ENCODE measurements around the gene CRACR2B. TPM values are rescaled to one million over a fixed set of nuclear protein-coding genes. Genes with fewer than 3 reads are reported as not detected.

Gene CRACR2B
- total RNA-seq, 1 experiment from 2014 or later, result 132 TPM

- BruUV-seq (replicated peaks), result TSS peak; percentile 54
- ATAC-seq (no peak), DNase-seq (ENCODE audit: low read depth, low spot score) (no peak)
- no peaks in the 10 kb centered on the region for H3K36me3 ChIP-seq (ENCODE audit: control insufficient read depth, insufficient read depth, low read length)
- intact Hi-C loops (cut with micrococcal nuclease; ENCODE audit: unreplicated experiment) (no loop called here), in situ Hi-C loops (cut with HindIII; ENCODE audit: low pct_unique_long_range_greater_than_20kb, low sequenced_read_pairs) (no loop called here)
- no peak overlapping the region for H3K27ac ChIP-seq (ENCODE audit: low read length)
- POLR2A ChIA-PET, result no interaction called here
- H3K27me3 ChIP-seq (ENCODE audit: control insufficient read depth, insufficient read depth, low read length), result no peaks in the 10 kb centered on the region
- TF ChIP-seq SIN3A (IDR thresholded peaks at IDR 0.05; ENCODE audit: borderline replicate concordance, insufficient read depth, low read depth, low read length), result no peak
- TF ChIP-seq CTCF (IDR thresholded peaks at IDR 0.05), result no peak
- TF ChIP-seq REST (IDR thresholded peaks at IDR 0.05; ENCODE audit: insufficient read depth in 1 of 2, low read depth in 2 of 2, low read length in 1 of 2), result no peak
- no peak for TF ChIP-seq TCF7L2 (IDR thresholded peaks at IDR 0.05; ENCODE audit: low read depth, low read length)
- TF ChIP-seq POLR2AphosphoS5 (IDR thresholded peaks at IDR 0.05; ENCODE audit: low read depth, low read length), result no peak
- no peaks in the 10 kb centered on the region for H3K9me3 ChIP-seq (ENCODE audit: control insufficient read depth, insufficient read depth, low read depth, low read length)
- H3K4me1 ChIP-seq (ENCODE audit: control insufficient read depth, insufficient read depth, low read length), result peaks cover 42% of the 10 kb centered on the region
- CTCF ChIA-PET, result no interaction called here
- no peak overlapping the region for H3K4me3 ChIP-seq (ENCODE audit: low read depth in 2 of 2, low read length in 2 of 2)
Observed at GRCh38 chr11:799641-800316, 27.9 kb upstream of the CRACR2B start.

- DNase-seq (ENCODE audit: low read depth, low spot score) (no peak), ATAC-seq (no peak)
- no peak for TF ChIP-seq CTCF (IDR thresholded peaks at IDR 0.05)
- TF ChIP-seq TCF7L2 (IDR thresholded peaks at IDR 0.05; ENCODE audit: low read depth, low read length), result no peak
- no peak for TF ChIP-seq SIN3A (IDR thresholded peaks at IDR 0.05; ENCODE audit: borderline replicate concordance, insufficient read depth, low read depth, low read length)
- TF ChIP-seq POLR2AphosphoS5 (IDR thresholded peaks at IDR 0.05; ENCODE audit: low read depth, low read length), result no peak
- TF ChIP-seq REST (IDR thresholded peaks at IDR 0.05; ENCODE audit: insufficient read depth in 1 of 2, low read depth in 2 of 2, low read length in 1 of 2), result no peak
- no TSS peak for BruUV-seq (replicated peaks)
- ChIA-PET CTCF (no interaction called here), POLR2A (no interaction called here)
- no peaks in the 10 kb centered on the region for H3K36me3 ChIP-seq (ENCODE audit: control insufficient read depth, insufficient read depth, low read length)
- in situ Hi-C loops (cut with HindIII; ENCODE audit: low pct_unique_long_range_greater_than_20kb, low sequenced_read_pairs), result no loop called here
- intact Hi-C loops (cut with micrococcal nuclease; ENCODE audit: unreplicated experiment), result no loop called here
- no peaks in the 10 kb centered on the region for H3K27me3 ChIP-seq (ENCODE audit: control insufficient read depth, insufficient read depth, low read length)
- H3K27ac ChIP-seq (ENCODE audit: low read length), result no peak overlapping the region
- no peaks in the 10 kb centered on the region for H3K9me3 ChIP-seq (ENCODE audit: control insufficient read depth, insufficient read depth, low read depth, low read length)
- H3K4me3 ChIP-seq (ENCODE audit: low read depth in 2 of 2, low read length in 2 of 2), result no peak overlapping the region
- H3K4me1 ChIP-seq (ENCODE audit: control insufficient read depth, insufficient read depth, low read length), result peaks cover 36% of the 10 kb centered on the region
Observed at GRCh38 chr11:800473-800872, 27.2 kb upstream of the CRACR2B start.

Measured in Panc1 (cell line).